NB4 (cell line): Measurements from ENCODE around the gene TAF1B.

Experiments
- DNase-seq: peaks from one replicate; pipeline ENCODE4 v3.0.0; 2010; ENCODE audit warnings: low read depth
- H3K4me3 ChIP-seq: one replicate; pipeline ENCODE4 v1.5.1; 2011; ENCODE audit warnings: mild to moderate bottlenecking, low read depth, low read length, moderate library complexity
- CTCF ChIP-seq: IDR thresholded peaks from one replicate; pipeline ENCODE4 v1.5.1; 2012; ENCODE audit warnings: low read depth, low read length
- MAX ChIP-seq: IDR thresholded peaks from 2 replicates; pipeline ENCODE4 v1.6.1; 2011; ENCODE audit warnings: low read depth, low read length
- MYC ChIP-seq: IDR thresholded peaks from 2 replicates; pipeline ENCODE4 v1.6.1; 2011; ENCODE audit warnings: low read depth, low read length
- POLR2A ChIP-seq: IDR thresholded peaks from 2 replicates; pipeline ENCODE4 v1.6.1; 2011; ENCODE audit warnings: mild to moderate bottlenecking; ENCODE audit not compliant: insufficient read length; ENCODE audit errors: extremely low read depth

Gene TAF1B

GRCh38 chr2:9937968-9938367, 94.7 kb downstream of the TAF1B start:
- TF ChIP-seq MYC (no peak), CTCF (no peak), MAX (no peak), POLR2A (no peak)

GRCh38 chr2:9939587-9940485, 96.6 kb downstream of the TAF1B start:
- no peak overlapping the region for H3K4me3 ChIP-seq
- no peak for DNase-seq

More at GRCh38 chr2:9937968-9938367, 94.7 kb downstream of the TAF1B start:
- DNase-seq = no peak
- no peak overlapping the region for H3K4me3 ChIP-seq

GRCh38 chr2:9941196-9941995, 98.1 kb downstream of the TAF1B start:
- no peak for DNase-seq
- H3K4me3 ChIP-seq = no peak overlapping the region
- TF ChIP-seq POLR2A (no peak), MAX (no peak), MYC (no peak), CTCF (no peak)

More at GRCh38 chr2:9939587-9940485, 96.6 kb downstream of the TAF1B start:
- TF ChIP-seq POLR2A (no peak), MYC (no peak), CTCF (no peak), MAX (no peak)

GRCh38 chr2:9941996-9942390, 98.7 kb downstream of the TAF1B start:
- TF ChIP-seq CTCF = no peak
- TF ChIP-seq POLR2A = no peak
- TF ChIP-seq MYC = no peak
- no peak for TF ChIP-seq MAX
- no peak for DNase-seq

GRCh38 chr2:9944330-9944758, 101.1 kb downstream of the TAF1B start:
- DNase-seq = no peak
- no peak overlapping the region for H3K4me3 ChIP-seq
- TF ChIP-seq CTCF (no peak), MYC (no peak), POLR2A (no peak), MAX (no peak)

More at GRCh38 chr2:9941996-9942390, 98.7 kb downstream of the TAF1B start:
- H3K4me3 ChIP-seq = no peak overlapping the region
